ENCODE results near the gene RBM33. TPM values are rescaled to one million over a fixed set of nuclear protein-coding genes. Genes with fewer than 3 reads are reported as not detected.

The RBM33 gene
- total and polyA plus RNA-seq, 9 of the 15 experiments (the other 6 are each of a cell fraction or from before 2014, with no cell fraction given) = 4.4 to 80.7 (median 27.3) TPM

DNA sequence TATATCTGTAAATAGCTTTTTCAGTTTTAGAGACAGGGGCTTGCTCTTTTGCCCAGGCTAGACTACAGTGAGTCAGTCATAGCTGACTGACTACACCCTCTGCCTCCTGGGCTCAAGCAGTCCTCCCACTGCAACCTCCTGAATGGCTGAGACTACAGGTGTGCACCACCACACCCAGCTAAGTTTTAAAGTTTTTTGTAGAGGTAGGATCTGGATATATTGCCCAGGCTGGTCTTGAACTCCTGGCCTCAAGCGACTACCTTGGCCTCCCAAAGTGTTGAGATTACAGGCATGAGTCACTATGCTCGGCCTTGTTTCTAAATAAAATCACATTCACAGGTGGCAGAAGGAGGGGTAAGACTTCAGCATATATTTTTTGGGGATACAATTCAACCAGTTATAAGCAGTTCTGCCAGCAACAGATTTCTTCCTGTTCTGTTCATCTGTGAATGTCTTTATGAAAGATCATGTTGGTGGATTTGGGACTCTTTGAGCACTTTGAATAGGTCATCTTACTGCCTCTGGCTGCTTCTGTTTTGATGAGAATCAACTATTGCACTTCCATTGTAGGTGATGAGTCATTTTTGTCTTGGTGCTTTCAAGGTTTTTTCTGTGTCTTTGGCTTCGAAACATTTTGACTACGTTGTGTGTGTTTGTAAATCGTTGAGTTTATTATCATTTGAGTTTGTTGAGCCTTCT is 15.7 kb downstream of the RBM33 start (continued):
- TF ChIP-seq ZBTB9 (CRISPR knock-in tag; IDR thresholded peaks at IDR 0.05) = no peak
- TF ChIP-seq, protein P1, sequence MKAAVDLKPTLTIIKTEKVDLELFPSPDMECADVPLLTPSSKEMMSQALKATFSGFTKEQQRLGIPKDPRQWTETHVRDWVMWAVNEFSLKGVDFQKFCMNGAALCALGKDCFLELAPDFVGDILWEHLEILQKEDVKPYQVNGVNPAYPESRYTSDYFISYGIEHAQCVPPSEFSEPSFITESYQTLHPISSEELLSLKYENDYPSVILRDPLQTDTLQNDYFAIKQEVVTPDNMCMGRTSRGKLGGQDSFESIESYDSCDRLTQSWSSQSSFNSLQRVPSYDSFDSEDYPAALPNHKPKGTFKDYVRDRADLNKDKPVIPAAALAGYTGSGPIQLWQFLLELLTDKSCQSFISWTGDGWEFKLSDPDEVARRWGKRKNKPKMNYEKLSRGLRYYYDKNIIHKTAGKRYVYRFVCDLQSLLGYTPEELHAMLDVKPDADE (conservative IDR thresholded peaks at IDR 0.05; ENCODE audit: control insufficient read depth, low read depth, low read length) = no peak
- no peak for TF ChIP-seq PRMT5 (CRISPR knock-in tag; IDR thresholded peaks at IDR 0.05)
- TF ChIP-seq THRB (CRISPR knock-in tag; conservative IDR thresholded peaks at IDR 0.05) = no peak
- TF ChIP-seq TBL1XR1 (IDR thresholded peaks at IDR 0.05; ENCODE audit: low read length in 2 of 2) = 0 out of 4 replicates have a peak, but pooled peaks of 1 of the 2 experiments have one; percentile 12
- no peak for TF ChIP-seq TAF7 (tag; IDR thresholded peaks at IDR 0.05)
- no peak for TF ChIP-seq ZNF444 (CRISPR knock-in tag; IDR thresholded peaks at IDR 0.05)
- 0 out of 2 replicates have a peak, but pooled peaks have one; percentile 22 for TF ChIP-seq ZNF384 (IDR thresholded peaks at IDR 0.05; ENCODE audit: low read depth, low read length)
- TF ChIP-seq MCM2 (IDR thresholded peaks at IDR 0.05; ENCODE audit: low read depth) = no peak
- no peak for TF ChIP-seq CGGBP1 (CRISPR knock-in tag; IDR thresholded peaks at IDR 0.05)
- TF ChIP-seq, protein P2, sequence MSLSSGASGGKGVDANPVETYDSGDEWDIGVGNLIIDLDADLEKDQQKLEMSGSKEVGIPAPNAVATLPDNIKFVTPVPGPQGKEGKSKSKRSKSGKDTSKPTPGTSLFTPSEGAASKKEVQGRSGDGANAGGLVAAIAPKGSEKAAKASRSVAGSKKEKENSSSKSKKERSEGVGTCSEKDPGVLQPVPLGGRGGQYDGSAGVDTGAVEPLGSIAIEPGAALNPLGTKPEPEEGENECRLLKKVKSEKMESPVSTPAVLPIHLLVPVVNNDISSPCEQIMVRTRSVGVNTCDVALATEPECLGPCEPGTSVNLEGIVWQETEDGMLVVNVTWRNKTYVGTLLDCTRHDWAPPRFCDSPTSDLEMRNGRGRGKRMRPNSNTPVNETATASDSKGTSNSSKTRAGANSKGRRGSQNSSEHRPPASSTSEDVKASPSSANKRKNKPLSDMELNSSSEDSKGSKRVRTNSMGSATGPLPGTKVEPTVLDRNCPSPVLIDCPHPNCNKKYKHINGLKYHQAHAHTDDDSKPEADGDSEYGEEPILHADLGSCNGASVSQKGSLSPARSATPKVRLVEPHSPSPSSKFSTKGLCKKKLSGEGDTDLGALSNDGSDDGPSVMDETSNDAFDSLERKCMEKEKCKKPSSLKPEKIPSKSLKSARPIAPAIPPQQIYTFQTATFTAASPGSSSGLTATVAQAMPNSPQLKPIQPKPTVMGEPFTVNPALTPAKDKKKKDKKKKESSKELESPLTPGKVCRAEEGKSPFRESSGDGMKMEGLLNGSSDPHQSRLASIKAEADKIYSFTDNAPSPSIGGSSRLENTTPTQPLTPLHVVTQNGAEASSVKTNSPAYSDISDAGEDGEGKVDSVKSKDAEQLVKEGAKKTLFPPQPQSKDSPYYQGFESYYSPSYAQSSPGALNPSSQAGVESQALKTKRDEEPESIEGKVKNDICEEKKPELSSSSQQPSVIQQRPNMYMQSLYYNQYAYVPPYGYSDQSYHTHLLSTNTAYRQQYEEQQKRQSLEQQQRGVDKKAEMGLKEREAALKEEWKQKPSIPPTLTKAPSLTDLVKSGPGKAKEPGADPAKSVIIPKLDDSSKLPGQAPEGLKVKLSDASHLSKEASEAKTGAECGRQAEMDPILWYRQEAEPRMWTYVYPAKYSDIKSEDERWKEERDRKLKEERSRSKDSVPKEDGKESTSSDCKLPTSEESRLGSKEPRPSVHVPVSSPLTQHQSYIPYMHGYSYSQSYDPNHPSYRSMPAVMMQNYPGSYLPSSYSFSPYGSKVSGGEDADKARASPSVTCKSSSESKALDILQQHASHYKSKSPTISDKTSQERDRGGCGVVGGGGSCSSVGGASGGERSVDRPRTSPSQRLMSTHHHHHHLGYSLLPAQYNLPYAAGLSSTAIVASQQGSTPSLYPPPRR (CRISPR knock-in tag; IDR thresholded peaks at IDR 0.05; ENCODE audit: borderline replicate concordance) = no peak
- no peak; the same call in 1 of the 2 replicates for TF ChIP-seq KAT7 (CRISPR knock-in tag; IDR thresholded peaks at IDR 0.05; ENCODE audit: borderline replicate concordance)
- TF ChIP-seq PPARD (CRISPR knock-in tag; IDR thresholded peaks at IDR 0.05) = no peak
- TF ChIP-seq CC2D1A (IDR thresholded peaks at IDR 0.05) = no peak
- TF ChIP-seq ZNF253 (CRISPR knock-in tag; conservative IDR thresholded peaks at IDR 0.05) = no peak
- no peak; a peak in 1 of 4 replicates for TF ChIP-seq RCOR1 (IDR thresholded peaks at IDR 0.05; ENCODE audit: borderline replicate concordance in 1 of 2, low read depth in 2 of 2, low read length in 2 of 2)
- no peak for TF ChIP-seq TBP (optimal IDR thresholded peaks at IDR 0.05; ENCODE audit: low read depth, low read length)

Measured in K562 (cell line).